Prostate gland (tissue), 2 donors: ENCODE data around the gene SPRED2. TPM values are rescaled to one million over a fixed set of nuclear protein-coding genes. Genes with fewer than 3 reads are reported as not detected.

Source experiments
- DNase-seq: peaks from one replicate; pipeline ENCODE4 v3.0.0-alpha.2; 2019; ENCODE audit warnings: low spot score
- H3K27ac ChIP-seq, 2 donors: fragments of 200-600 bp; sonication (generic); 2 replicates each; pipeline ENCODE4 v1.5.1; 2017 to 2019
- H3K27me3 ChIP-seq: fragments of 200-600 bp; sonication (generic); replicated peaks from 2 replicates; pipeline ENCODE4 v1.5.1; 2019; ENCODE audit not compliant: insufficient read depth
- H3K36me3 ChIP-seq, 2 donors: fragments of 200-600 bp; sonication (generic); 1 replicate in 1 of 2; 2 replicates in 1 of 2; pipeline versions ENCODE4 v1.5.1 to v1.8.1; 2017 to 2019
- H3K4me1 ChIP-seq: fragments of 200-600 bp; sonication (generic); replicated peaks from 2 replicates; pipeline ENCODE4 v1.5.1; 2019
- H3K4me3 ChIP-seq, 2 donors: fragments of 200-600 bp; sonication (generic); 2 replicates each; pipeline ENCODE4 v1.5.1; 2017 to 2019
- H3K9me3 ChIP-seq: fragments of 200-600 bp; sonication (generic); 2 replicates; pipeline ENCODE4 v1.5.1; 2017
- POLR2A ChIP-seq: fragments of 450-650 bp; IDR thresholded peaks from one replicate; pipeline ENCODE4 v1.6.1; 2016; ENCODE audit warnings: antibody characterized with exemption, mild to moderate bottlenecking
- POLR2AphosphoS5 ChIP-seq: sonication (generic); formaldehyde crosslinking; IDR thresholded peaks from one replicate; pipeline ENCODE4 v1.6.1; 2017; ENCODE audit warnings: antibody characterized with exemption
- WGBS: methylation state at CpG from one replicate; pipeline ENCODE4 v1.1.5; 2018; 5-methylcytosine and 5-hydroxymethylcytosine counted together
- intact Hi-C: fragments of 100-400 bp; cut with DNase I; formaldehyde crosslinking; loops from one replicate; pipeline ENCODE4 v1.14.2; 2022
- total RNA-seq, 2 donors: library from RNA; depleted of rRNA; stranded (reverse); fragments of >200 nt; gene quantifications; one replicate each; pipeline ENCODE4 v1.1.0, GENCODE V29; 2016
- TF ChIP-seq, protein P1 (sequence below), 4 experiments: fragments of 200-600 bp in 2 of 4; fragments of 450-650 bp in 2 of 4; sonication (generic) in 2 of 4; IDR thresholded peaks; 1 replicate in 3 of 4; 2 replicates in 1 of 4; pipeline ENCODE4 v1.5.1; 2016 to 2019; ENCODE audit warnings: antibody characterized with exemption in 4 of 4, mild to moderate bottlenecking in 2 of 4, moderate library complexity in 2 of 4

SPRED2 gene
- total RNA-seq, 2 donors from 2014 or later: 23.7 to 27.1 TPM

- TF ChIP-seq POLR2AphosphoS5 (no peak), POLR2A (no peak)
- TF ChIP-seq, protein P1, sequence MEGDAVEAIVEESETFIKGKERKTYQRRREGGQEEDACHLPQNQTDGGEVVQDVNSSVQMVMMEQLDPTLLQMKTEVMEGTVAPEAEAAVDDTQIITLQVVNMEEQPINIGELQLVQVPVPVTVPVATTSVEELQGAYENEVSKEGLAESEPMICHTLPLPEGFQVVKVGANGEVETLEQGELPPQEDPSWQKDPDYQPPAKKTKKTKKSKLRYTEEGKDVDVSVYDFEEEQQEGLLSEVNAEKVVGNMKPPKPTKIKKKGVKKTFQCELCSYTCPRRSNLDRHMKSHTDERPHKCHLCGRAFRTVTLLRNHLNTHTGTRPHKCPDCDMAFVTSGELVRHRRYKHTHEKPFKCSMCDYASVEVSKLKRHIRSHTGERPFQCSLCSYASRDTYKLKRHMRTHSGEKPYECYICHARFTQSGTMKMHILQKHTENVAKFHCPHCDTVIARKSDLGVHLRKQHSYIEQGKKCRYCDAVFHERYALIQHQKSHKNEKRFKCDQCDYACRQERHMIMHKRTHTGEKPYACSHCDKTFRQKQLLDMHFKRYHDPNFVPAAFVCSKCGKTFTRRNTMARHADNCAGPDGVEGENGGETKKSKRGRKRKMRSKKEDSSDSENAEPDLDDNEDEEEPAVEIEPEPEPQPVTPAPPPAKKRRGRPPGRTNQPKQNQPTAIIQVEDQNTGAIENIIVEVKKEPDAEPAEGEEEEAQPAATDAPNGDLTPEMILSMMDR (IDR thresholded peaks at IDR 0.05): no peak
- H3K4me1 ChIP-seq: peaks cover 7% of the 10 kb centered on the region
- no peaks in the 10 kb centered on the region for H3K36me3 ChIP-seq
- H3K27ac ChIP-seq: no peak overlapping the region
- 92% methylated on average over 5 of the region's 5 CpGs for WGBS
- no peaks in the 10 kb centered on the region for H3K27me3 ChIP-seq
- intact Hi-C loops: no loop called here
- no peak for DNase-seq
- no peak overlapping the region for H3K4me3 ChIP-seq
- H3K9me3 ChIP-seq: no peaks in the 10 kb centered on the region
Measured at GRCh38 chr2:65392609-65393008, 39.8 kb downstream of the SPRED2 start.

DNA sequence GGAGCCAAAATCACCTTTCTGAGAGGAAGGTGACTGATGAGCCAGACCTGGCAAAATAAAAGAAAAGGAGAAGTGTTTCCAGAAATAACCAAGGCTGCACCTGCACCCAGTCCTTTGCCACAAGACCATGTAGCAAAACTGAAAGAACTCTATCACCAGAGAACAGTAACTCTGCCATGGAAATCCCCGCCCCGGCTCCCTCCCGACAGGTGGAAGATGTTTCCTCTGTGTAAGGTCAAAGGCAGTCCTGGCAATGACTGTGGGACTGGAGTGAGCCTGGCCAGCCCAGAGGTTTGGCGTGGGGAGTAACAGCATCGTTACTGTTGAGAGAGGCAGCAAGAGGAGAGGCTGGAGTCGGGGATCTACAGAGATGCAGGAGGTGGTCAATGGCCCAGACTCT lies 42.3 kb downstream of the SPRED2 start:
- H3K27ac ChIP-seq: no peak overlapping the region
- intact Hi-C loops: no loop called here

DNA sequence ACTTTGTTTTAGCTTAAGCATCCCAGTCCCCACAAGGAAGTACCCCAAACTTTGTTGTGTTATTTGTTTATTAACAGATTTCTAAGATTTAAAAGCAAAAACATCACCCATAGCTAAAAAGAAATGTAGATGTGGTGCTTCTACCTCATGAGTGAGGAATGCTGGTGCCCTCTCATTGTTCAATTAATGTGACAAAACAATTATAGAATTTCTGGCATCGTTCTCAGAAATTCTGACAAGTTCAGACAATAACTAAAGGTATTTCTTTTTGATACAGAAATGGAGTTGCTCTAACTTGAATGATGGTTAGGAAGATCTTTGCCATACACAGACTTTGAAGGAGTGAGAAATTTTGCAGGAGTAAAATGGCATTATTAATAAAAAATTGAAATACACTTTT lies 42.9 kb downstream of the SPRED2 start:
- Histone ChIP-seq H3K27ac (no peak overlapping the region), H3K27me3 (no peaks in the 10 kb centered on the region), H3K4me1 (peaks cover 2% of the 10 kb centered on the region), H3K36me3 (no peaks in the 10 kb centered on the region), H3K4me3 (no peak overlapping the region), H3K9me3 (no peaks in the 10 kb centered on the region)
- intact Hi-C loops: no loop called here
- TF ChIP-seq POLR2AphosphoS5 (no peak), POLR2A (no peak)
- TF ChIP-seq, protein P1 (IDR thresholded peaks at IDR 0.05): no peak
- no peak for DNase-seq
- WGBS: 46% methylated on average over 1 of the region's 1 CpG

More for the DNA sequence above, 42.3 kb downstream of the SPRED2 start:
- TF ChIP-seq POLR2A: no peak
- TF ChIP-seq, protein P1 (IDR thresholded peaks at IDR 0.05): no peak
- TF ChIP-seq POLR2AphosphoS5: no peak
- H3K4me1 ChIP-seq: peaks cover 2% of the 10 kb centered on the region
- no peaks in the 10 kb centered on the region for H3K36me3 ChIP-seq
- WGBS: 47% methylated on average over 6 of the region's 6 CpGs
- H3K27me3 ChIP-seq: no peaks in the 10 kb centered on the region
- DNase-seq: no peak
- no peak overlapping the region for H3K4me3 ChIP-seq
- H3K9me3 ChIP-seq: no peaks in the 10 kb centered on the region

- no peaks in the 10 kb centered on the region for H3K27me3 ChIP-seq
- intact Hi-C loops: no loop called here
- 71% methylated on average over 3 of the region's 3 CpGs for WGBS
- H3K36me3 ChIP-seq: no peaks in the 10 kb centered on the region
- DNase-seq: no peak
- peaks cover 8% of the 10 kb centered on the region for H3K4me1 ChIP-seq
- no peak overlapping the region for H3K27ac ChIP-seq
- no peaks in the 10 kb centered on the region for H3K9me3 ChIP-seq
- no peak overlapping the region for H3K4me3 ChIP-seq
- TF ChIP-seq, protein P1 (IDR thresholded peaks at IDR 0.05): no peak
- TF ChIP-seq POLR2A: no peak
- no peak for TF ChIP-seq POLR2AphosphoS5
Measured at GRCh38 chr2:65388596-65389390, 43.6 kb downstream of the SPRED2 start.

DNA sequence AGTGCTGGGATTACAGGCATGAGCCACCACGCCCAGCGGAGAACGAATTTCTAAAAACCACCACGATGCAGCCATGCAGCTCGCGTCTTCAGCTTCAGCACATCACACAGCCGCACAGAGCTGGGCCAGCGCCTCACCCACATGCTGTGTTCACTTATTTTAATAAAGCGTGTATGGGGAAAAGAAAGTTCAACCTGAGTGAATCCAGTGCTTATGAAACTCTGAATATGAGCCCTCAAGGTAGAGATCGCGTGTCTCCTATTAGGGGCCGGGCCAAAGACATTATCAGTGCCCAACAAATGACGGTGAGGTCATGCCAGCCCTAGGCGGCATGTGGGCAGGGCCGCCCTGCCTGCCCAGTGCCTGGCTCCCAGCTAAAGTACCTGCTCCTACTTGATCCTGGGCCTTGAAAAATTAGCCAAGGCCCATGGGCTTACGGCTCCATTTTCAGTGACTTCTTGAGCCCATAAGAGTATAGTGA lies 44.3 kb downstream of the SPRED2 start:
- Histone ChIP-seq H3K36me3 (no peaks in the 10 kb centered on the region), H3K27ac (no peak overlapping the region), H3K27me3 (no peaks in the 10 kb centered on the region), H3K9me3 (no peaks in the 10 kb centered on the region), H3K4me1 (peaks cover 15% of the 10 kb centered on the region), H3K4me3 (no peak overlapping the region)
- intact Hi-C loops: no loop called here
- no peak for DNase-seq
- WGBS: 92% methylated on average over 16 of the region's 16 CpGs
- no peak for TF ChIP-seq POLR2AphosphoS5
- TF ChIP-seq POLR2A: no peak
- TF ChIP-seq, protein P1 (IDR thresholded peaks at IDR 0.05): no peak
